Activated naive CD8-positive, alpha-beta T cell treated with anti-CD3 and anti-CD28 coated beads, Interleukin-2, amount 10 ng/mL, durations not matched to agents 7 days and 5 days (primary cell): Measurements from ENCODE around the gene TAX1BP3. TPM values are rescaled to one million over a fixed set of nuclear protein-coding genes. Genes with fewer than 3 reads are reported as not detected.

Experiments
- ATAC-seq: fragments of 150-1000 bp; cut with Tn5 transposase; one replicate; pipeline ENCODE4 v1.10.0; 2021; ENCODE audit warnings: low read depth, moderate library complexity
- POLR2A ChIA-PET: fragments of 350-600 bp; sonication (Branson Sonifier 250); formaldehyde crosslinking; loops from one replicate; lab custom pipeline; 2021; ENCODE audit warnings: antibody characterized with exemption; lab: Charles Lee
- DNase-seq: peaks from one replicate; pipeline ENCODE4 v3.0.0; 2021
- H3K27ac Mint-ChIP-seq: one replicate; pipeline ENCODE4 v1.8.0; 2022; ENCODE audit warnings: mild to moderate bottlenecking, mixed read lengths
- H3K27me3 Mint-ChIP-seq: one replicate; pipeline ENCODE4 v1.8.0; 2022; ENCODE audit warnings: mild to moderate bottlenecking, moderate library complexity, mixed read lengths
- H3K36me3 Mint-ChIP-seq: one replicate; pipeline ENCODE4 v1.8.0; 2021; ENCODE audit warnings: mild to moderate bottlenecking, mixed read lengths
- H3K4me1 Mint-ChIP-seq: one replicate; pipeline ENCODE4 v1.8.0; 2021; ENCODE audit warnings: mixed read lengths
- H3K4me3 Mint-ChIP-seq: one replicate; pipeline ENCODE4 v1.8.0; 2022; ENCODE audit warnings: mild to moderate bottlenecking, moderate library complexity, mixed read lengths
- H3K9me3 Mint-ChIP-seq: one replicate; pipeline ENCODE4 v1.8.0; 2021; ENCODE audit warnings: mixed read lengths
- total RNA-seq, 2 experiments: library from RNA; stranded (reverse); gene quantifications; one replicate each; pipeline ENCODE4 v1.2.3, GENCODE V29; 2021

The TAX1BP3 gene
- total RNA-seq, 2 experiments from 2014 or later: 18.5 to 18.8 TPM

DNA sequence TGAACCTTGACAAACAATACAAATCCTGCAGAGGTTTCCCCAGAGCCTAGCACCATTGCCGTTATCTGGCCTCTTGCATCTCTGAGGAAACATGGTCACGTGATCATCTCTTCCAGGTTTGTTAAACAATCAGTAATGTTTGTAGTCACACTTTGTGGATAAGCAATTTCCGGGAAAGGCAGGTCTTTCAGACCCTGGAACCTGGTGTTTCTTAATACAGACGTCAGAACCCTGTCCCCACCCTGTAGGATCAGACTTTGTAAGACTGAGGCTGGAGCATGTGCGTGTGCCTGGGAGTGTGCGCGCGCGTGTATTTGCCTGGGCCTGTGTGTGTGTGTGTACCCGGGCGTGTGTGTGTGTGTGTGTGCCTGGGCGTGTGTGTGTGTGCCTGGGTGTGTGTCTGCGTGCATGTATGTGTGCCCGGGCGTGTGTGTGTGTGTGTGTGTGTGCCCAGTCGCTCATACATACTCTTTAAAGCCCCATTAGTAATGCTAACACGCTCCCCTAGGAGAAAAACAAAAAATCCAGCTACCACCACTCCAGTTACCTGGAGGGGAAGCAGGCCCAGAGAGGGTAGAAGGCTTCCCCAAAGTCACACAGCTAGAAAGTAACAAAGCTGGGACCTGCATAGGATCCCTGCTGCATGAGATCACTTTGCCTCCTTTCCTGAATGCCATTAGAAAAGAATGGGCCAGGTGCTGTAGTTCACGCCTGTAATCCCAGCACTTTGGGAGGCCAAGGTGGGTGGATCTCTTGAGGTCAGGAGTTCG lies 26.5 kb downstream of the TAX1BP3 start:
- H3K36me3 Mint-ChIP-seq: no peaks in the 10 kb centered on the region
- no peak for DNase-seq
- H3K27ac Mint-ChIP-seq: no peak overlapping the region
- H3K27me3 Mint-ChIP-seq: no peaks in the 10 kb centered on the region
- ATAC-seq: no peak
- H3K9me3 Mint-ChIP-seq: no peaks in the 10 kb centered on the region
- POLR2A ChIA-PET: no interaction called here
- H3K4me1 Mint-ChIP-seq: peaks cover 31% of the 10 kb centered on the region
- H3K4me3 Mint-ChIP-seq: no peak overlapping the region

DNA sequence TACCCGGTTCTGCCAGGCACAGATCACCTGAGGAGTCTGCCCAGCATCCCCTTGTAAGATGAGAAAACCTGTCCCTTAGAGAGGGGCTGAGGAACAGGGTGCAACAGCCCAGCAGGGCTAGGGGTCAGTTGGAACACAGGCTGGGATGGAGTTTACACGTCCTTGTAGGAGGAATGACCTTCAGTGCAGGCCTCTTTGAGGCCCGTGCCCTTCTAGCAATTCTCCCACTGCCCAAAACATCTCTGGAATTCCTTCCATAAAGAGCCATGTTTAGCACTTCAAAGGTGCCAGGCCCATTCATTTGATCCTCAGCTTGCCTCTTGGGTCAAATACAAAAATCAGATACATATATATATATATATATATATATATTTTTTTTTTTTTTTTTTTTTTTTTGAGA lies 27.4 kb downstream of the TAX1BP3 start:
- POLR2A ChIA-PET: no interaction called here
- Mint-ChIP-seq H3K27ac (peak overlapping the region; percentile 34), H3K27me3 (no peaks in the 10 kb centered on the region), H3K36me3 (no peaks in the 10 kb centered on the region), H3K4me1 (peaks cover 31% of the 10 kb centered on the region), H3K9me3 (no peaks in the 10 kb centered on the region), H3K4me3 (no peak overlapping the region)
- DNase-seq (no peak), ATAC-seq (no peak)

GRCh38 chr17:3639981-3640596 lies 28.3 kb downstream of the TAX1BP3 start:
- ATAC-seq (no peak), DNase-seq (no peak)
- Mint-ChIP-seq H3K4me3 (peak overlapping the region; percentile 33), H3K27ac (peak overlapping the region; percentile 76), H3K27me3 (no peaks in the 10 kb centered on the region), H3K4me1 (peaks cover 32% of the 10 kb centered on the region), H3K36me3 (no peaks in the 10 kb centered on the region), H3K9me3 (no peaks in the 10 kb centered on the region)
- POLR2A ChIA-PET: interaction anchor here (0.5 kb wide), 1 partner anchor 131 kb away, joined by 4 read pairs; no protein-coding TSS in a partner anchor

- H3K4me1 Mint-ChIP-seq: peaks cover 35% of the 10 kb centered on the region
- H3K27ac Mint-ChIP-seq: peak overlapping the region; percentile 21
- no peaks in the 10 kb centered on the region for H3K27me3 Mint-ChIP-seq
- POLR2A ChIA-PET: interaction anchor here (0.6 to 1.6 kb wide), 6 partner anchors 10 to 815 kb away, joined by 3 to 8 read pairs (median 4); partner anchors contain the start of genes EMC6 and TAX1BP3
- ATAC-seq (no peak), DNase-seq (no peak)
- H3K36me3 Mint-ChIP-seq: peaks cover 4% of the 10 kb centered on the region
- peak overlapping the region; percentile 99 for H3K4me3 Mint-ChIP-seq
- H3K9me3 Mint-ChIP-seq: no peaks in the 10 kb centered on the region
These were observed 31.4 kb downstream of the TAX1BP3 start for GRCh38 chr17:3636908-3637373.

- DNase-seq (peak; percentile 94), ATAC-seq (peak; percentile 98)
- Mint-ChIP-seq H3K27me3 (no peaks in the 10 kb centered on the region), H3K36me3 (peaks cover 4% of the 10 kb centered on the region), H3K27ac (peak within 1 kb of the TSS; percentile 100), H3K4me3 (peak within 1 kb of the TSS; percentile 99), H3K4me1 (peaks cover 35% of the 10 kb centered on the region), H3K9me3 (no peaks in the 10 kb centered on the region)
- POLR2A ChIA-PET: interaction anchor here (0.7 to 1.6 kb wide), 8 partner anchors 9 to 209 kb away, joined by 3 to 8 read pairs (median 5); partner anchors contain the start of genes EMC6 and TAX1BP3
These were observed 32.0 kb downstream of the TAX1BP3 start, which contains the start of the genes CTNS and SHPK for GRCh38 chr17:3636154-3636907. Gene CTNS (plus strand): TSS chr17:3636760. CDS start chr17:3640207, 3,447 bp downstream. Gene SHPK (minus strand): TSS chr17:3636250. CDS start chr17:3636219, 31 bp downstream.

GRCh38 chr17:3635474-3636153 lies 32.8 kb downstream of the TAX1BP3 start:
- Mint-ChIP-seq H3K36me3 (peaks cover 4% of the 10 kb centered on the region), H3K27me3 (no peaks in the 10 kb centered on the region), H3K9me3 (no peaks in the 10 kb centered on the region), H3K4me3 (peak overlapping the region; percentile 99), H3K27ac (peak overlapping the region; percentile 73), H3K4me1 (peaks cover 32% of the 10 kb centered on the region)
- no peak for DNase-seq
- POLR2A ChIA-PET: interaction anchor here (1.2 to 1.6 kb wide), 7 partner anchors 12 to 210 kb away, joined by 3 to 8 read pairs (median 5); partner anchors contain the start of genes EMC6 and TAX1BP3
- ATAC-seq: peak; percentile 31

GRCh38 chr17:3632287-3632686 lies 36.1 kb downstream of the TAX1BP3 start:
- peaks cover 6% of the 10 kb centered on the region for H3K36me3 Mint-ChIP-seq
- no peak for DNase-seq
- H3K4me1 Mint-ChIP-seq: peaks cover 15% of the 10 kb centered on the region
- peak overlapping the region; percentile 23 for H3K27ac Mint-ChIP-seq
- no peaks in the 10 kb centered on the region for H3K9me3 Mint-ChIP-seq
- H3K4me3 Mint-ChIP-seq: no peak overlapping the region
- no peak for ATAC-seq
- H3K27me3 Mint-ChIP-seq: no peaks in the 10 kb centered on the region
- POLR2A ChIA-PET: no interaction called here

DNA sequence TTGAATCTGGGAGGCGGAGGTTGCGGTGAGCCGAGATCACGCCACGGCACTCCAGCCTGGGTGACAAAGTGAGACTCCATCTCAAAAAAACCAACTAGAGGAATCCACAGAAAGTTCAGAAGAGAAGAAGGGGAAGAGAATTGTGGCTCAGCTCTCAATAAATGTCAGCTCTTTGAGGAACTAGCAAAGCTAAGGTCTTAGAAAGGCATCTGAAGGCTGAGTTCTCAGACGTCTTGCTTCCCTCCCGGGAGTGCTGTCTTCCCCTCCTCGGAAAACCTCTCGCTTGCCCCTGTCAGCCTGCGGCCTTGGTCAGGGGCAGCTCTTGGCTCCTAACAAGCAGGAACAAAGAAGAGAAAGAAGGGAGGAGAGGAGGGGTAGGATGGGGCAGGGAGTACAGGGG lies 37.6 kb downstream of the TAX1BP3 start:
- H3K4me3 Mint-ChIP-seq: no peak overlapping the region
- H3K4me1 Mint-ChIP-seq: peaks cover 16% of the 10 kb centered on the region
- POLR2A ChIA-PET: no interaction called here
- DNase-seq (no peak), ATAC-seq (no peak)
- H3K27ac Mint-ChIP-seq: no peak overlapping the region
- H3K36me3 Mint-ChIP-seq: peaks cover 11% of the 10 kb centered on the region
- no peaks in the 10 kb centered on the region for H3K27me3 Mint-ChIP-seq
- no peaks in the 10 kb centered on the region for H3K9me3 Mint-ChIP-seq

- Mint-ChIP-seq H3K4me3 (no peak overlapping the region), H3K36me3 (peaks cover 11% of the 10 kb centered on the region), H3K27ac (no peak overlapping the region), H3K27me3 (no peaks in the 10 kb centered on the region), H3K9me3 (no peaks in the 10 kb centered on the region), H3K4me1 (peaks cover 5% of the 10 kb centered on the region)
- ATAC-seq (no peak), DNase-seq (no peak)
- POLR2A ChIA-PET: no interaction called here
These were observed 40.6 kb downstream of the TAX1BP3 start for GRCh38 chr17:3627769-3628167.

DNA sequence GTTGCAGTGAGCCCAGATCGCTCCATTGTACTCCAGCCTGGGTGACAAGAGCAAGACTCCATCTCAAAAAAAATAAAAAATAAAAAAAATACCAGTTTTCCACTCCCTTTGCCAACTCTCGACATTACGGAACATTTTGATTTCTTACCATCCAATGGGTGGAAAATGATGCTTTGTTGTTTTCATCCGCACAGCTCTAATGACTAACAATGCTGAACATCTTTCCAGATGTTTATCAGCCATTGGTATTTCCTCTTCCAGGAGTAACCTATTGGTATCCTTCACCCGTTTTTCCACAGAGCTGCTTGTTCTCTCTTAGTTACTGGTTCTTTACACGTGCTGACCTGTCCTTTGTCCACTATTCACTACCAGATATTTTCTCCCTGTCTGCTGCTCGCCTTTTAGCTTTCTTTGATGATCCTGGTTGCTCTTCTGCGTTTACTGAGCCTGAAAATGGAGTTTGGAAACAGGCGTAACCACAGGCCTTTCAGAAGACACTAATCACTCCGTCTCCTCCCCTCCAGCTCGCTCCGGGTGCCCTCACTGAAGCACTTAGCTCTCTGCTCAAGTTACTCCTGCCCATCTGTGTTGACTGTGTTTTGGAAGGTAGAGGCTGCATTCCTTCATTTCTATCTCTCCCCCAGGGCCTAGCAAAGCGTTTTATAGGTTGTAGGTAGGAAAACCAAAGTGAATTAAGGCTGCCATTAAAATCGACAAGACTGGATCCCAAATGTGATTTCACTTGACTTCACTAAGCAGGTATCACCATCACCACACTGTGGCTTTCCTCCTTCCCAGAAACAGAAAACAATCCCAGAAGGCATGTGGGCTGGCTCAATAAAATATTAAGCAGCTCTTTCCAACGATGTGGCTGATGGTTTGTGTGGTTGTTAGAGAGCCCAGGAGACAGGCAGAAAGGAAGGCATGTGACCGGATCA lies 41.3 kb downstream of the TAX1BP3 start:
- H3K27me3 Mint-ChIP-seq: no peaks in the 10 kb centered on the region
- H3K36me3 Mint-ChIP-seq: peaks cover 8% of the 10 kb centered on the region
- H3K27ac Mint-ChIP-seq: no peak overlapping the region
- H3K9me3 Mint-ChIP-seq: no peaks in the 10 kb centered on the region
- H3K4me3 Mint-ChIP-seq: no peak overlapping the region
- ATAC-seq (no peak), DNase-seq (no peak)
- peaks cover 5% of the 10 kb centered on the region for H3K4me1 Mint-ChIP-seq
- POLR2A ChIA-PET: no interaction called here

GRCh38 chr17:3622977-3623594 lies 45.3 kb downstream of the TAX1BP3 start:
- Mint-ChIP-seq H3K27me3 (no peaks in the 10 kb centered on the region), H3K4me3 (no peak overlapping the region), H3K4me1 (peaks cover 5% of the 10 kb centered on the region)

More at GRCh38 chr17:3622977-3623594, 45.3 kb downstream of the TAX1BP3 start:
- Mint-ChIP-seq H3K36me3 (peaks cover 23% of the 10 kb centered on the region), H3K27ac (no peak overlapping the region), H3K9me3 (no peaks in the 10 kb centered on the region)
- ATAC-seq (no peak), DNase-seq (no peak)
- POLR2A ChIA-PET: no interaction called here
